ENCODE measurements around the gene PDK2. TPM values are rescaled to one million over a fixed set of nuclear protein-coding genes. Genes with fewer than 3 reads are reported as not detected.

Gene PDK2
- total RNA-seq, 1 donor from 2014 or later: 44.6 TPM

- Mint-ChIP-seq H3K4me3 (no peak overlapping the region), H3K36me3 (peaks cover 4% of the 10 kb centered on the region), H3K9me3 (no peaks in the 10 kb centered on the region), H3K4me1 (peaks cover 10% of the 10 kb centered on the region), H3K27me3 (ENCODE audit: low read depth) (peaks cover 20% of the 10 kb centered on the region), H3K27ac (no peak overlapping the region)
- no peak for DNase-seq (ENCODE audit: low spot score in 2 of 2, unreplicated experiment in 2 of 2)
- no peak for TF ChIP-seq CTCF (IDR thresholded peaks at IDR 0.05; ENCODE audit: unreplicated experiment)
Observed at GRCh38 chr17:50114849-50115357, 19.8 kb downstream of the PDK2 start.

- DNase-seq (ENCODE audit: low spot score in 2 of 2, unreplicated experiment in 2 of 2): no peak
- no peak for TF ChIP-seq CTCF (IDR thresholded peaks at IDR 0.05; ENCODE audit: unreplicated experiment)
- Mint-ChIP-seq H3K4me3 (no peak overlapping the region), H3K4me1 (peaks cover 10% of the 10 kb centered on the region), H3K9me3 (no peaks in the 10 kb centered on the region), H3K36me3 (peaks cover 4% of the 10 kb centered on the region), H3K27ac (no peak overlapping the region), H3K27me3 (ENCODE audit: low read depth) (peaks cover 20% of the 10 kb centered on the region)
Observed at GRCh38 chr17:50115756-50116155, 20.6 kb downstream of the PDK2 start.

GRCh38 chr17:50117202-50118051 is 22.3 kb downstream of the PDK2 start:
- Mint-ChIP-seq H3K36me3 (peaks cover 4% of the 10 kb centered on the region), H3K4me1 (peaks cover 10% of the 10 kb centered on the region), H3K27me3 (ENCODE audit: low read depth) (peaks cover 20% of the 10 kb centered on the region), H3K27ac (no peak overlapping the region), H3K4me3 (peak overlapping the region; percentile 24), H3K9me3 (no peaks in the 10 kb centered on the region)
- peak; percentile 69 for TF ChIP-seq CTCF (IDR thresholded peaks at IDR 0.05; ENCODE audit: unreplicated experiment)
- DNase-seq (ENCODE audit: low spot score in 2 of 2, unreplicated experiment in 2 of 2): peak; percentile 69 to 84

- no peak for DNase-seq (ENCODE audit: low spot score in 2 of 2, unreplicated experiment in 2 of 2)
- H3K36me3 Mint-ChIP-seq: peaks cover 4% of the 10 kb centered on the region
- H3K9me3 Mint-ChIP-seq: no peaks in the 10 kb centered on the region
- peaks cover 20% of the 10 kb centered on the region for H3K27me3 Mint-ChIP-seq (ENCODE audit: low read depth)
- H3K4me3 Mint-ChIP-seq: no peak overlapping the region
- H3K4me1 Mint-ChIP-seq: peaks cover 7% of the 10 kb centered on the region
- TF ChIP-seq CTCF (IDR thresholded peaks at IDR 0.05; ENCODE audit: unreplicated experiment): no peak
- no peak overlapping the region for H3K27ac Mint-ChIP-seq
Observed at GRCh38 chr17:50118076-50118827, 23.1 kb downstream of the PDK2 start.

GRCh38 chr17:50118828-50119218 is 23.7 kb downstream of the PDK2 start:
- H3K27ac Mint-ChIP-seq: no peak overlapping the region
- peaks cover 4% of the 10 kb centered on the region for H3K36me3 Mint-ChIP-seq
- no peak overlapping the region for H3K4me3 Mint-ChIP-seq
- H3K27me3 Mint-ChIP-seq (ENCODE audit: low read depth): peaks cover 20% of the 10 kb centered on the region
- DNase-seq (ENCODE audit: low spot score in 2 of 2, unreplicated experiment in 2 of 2): no peak
- TF ChIP-seq CTCF (IDR thresholded peaks at IDR 0.05; ENCODE audit: unreplicated experiment): no peak
- H3K9me3 Mint-ChIP-seq: no peaks in the 10 kb centered on the region
- H3K4me1 Mint-ChIP-seq: peaks cover 11% of the 10 kb centered on the region

Data from mesothelial cell of epicardium (in vitro differentiated cells).